Measurements from ENCODE around the gene CMTM8.

Gene CMTM8

GRCh38 chr3:32347343-32348125 lies 109.1 kb downstream of the CMTM8 start:
- DNase-seq = no peak

DNA sequence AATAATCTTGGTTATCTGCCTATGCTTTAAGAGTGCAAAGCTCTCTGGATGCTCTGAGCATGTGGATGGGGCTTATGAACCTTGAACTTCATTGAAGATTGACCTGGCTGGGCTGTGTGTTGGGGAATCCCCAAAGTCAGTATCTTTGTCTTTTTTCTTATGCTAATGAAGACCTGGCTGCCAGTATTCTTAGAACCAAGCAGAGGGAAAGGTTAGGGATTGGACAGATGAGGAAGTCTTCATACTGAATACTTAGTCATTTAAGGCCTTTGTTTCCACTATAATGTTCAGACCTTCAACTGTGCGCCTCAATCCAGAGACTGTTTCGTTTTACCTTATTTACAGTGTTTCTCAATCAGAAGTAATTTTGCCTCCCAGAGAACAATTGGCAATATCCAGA lies 110.7 kb downstream of the CMTM8 start:
- DNase-seq = no peak

DNA sequence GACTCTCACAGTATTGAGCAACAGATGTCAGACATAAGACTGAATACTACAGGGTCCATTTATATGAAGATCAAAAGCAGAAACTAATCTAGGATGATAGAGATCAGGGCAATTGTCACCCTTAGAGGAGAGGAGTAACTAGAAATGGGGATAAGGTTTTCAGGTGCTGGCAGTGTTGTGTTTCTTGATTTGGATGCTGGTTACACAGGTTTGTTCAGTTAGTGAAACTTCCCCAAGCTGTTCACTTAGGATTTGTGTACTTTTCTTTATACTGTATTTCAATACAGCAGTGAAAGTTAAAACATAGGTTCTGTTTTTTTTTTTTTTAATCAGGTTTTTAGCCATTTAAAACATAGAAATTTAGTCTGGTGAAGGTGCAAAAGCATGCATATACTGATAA lies 114.1 kb downstream of the CMTM8 start:
- DNase-seq = no peak

DNA sequence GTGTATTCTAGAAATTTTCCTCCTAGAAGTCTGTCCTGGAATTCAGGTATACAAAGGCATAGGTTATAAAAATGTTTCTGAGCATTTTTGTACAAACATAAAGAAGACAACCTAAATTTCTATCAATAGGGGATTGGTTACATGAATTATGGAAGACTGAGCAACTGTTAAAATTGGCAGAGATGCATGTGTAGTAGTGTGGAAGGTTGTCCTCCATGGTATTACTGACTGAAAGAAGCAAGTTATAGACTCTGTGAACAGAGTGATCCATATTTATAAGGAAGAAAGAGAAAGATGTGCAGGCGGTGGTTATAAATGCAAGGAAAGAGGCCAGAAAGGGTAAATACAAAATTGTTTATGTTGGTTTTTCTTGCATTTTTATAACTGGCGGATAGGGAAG lies 114.9 kb downstream of the CMTM8 start:
- no peak for DNase-seq

- peak; percentile 22 for DNase-seq
These were observed 115.9 kb downstream of the CMTM8 start for GRCh38 chr3:32354362-32354778.

DNA sequence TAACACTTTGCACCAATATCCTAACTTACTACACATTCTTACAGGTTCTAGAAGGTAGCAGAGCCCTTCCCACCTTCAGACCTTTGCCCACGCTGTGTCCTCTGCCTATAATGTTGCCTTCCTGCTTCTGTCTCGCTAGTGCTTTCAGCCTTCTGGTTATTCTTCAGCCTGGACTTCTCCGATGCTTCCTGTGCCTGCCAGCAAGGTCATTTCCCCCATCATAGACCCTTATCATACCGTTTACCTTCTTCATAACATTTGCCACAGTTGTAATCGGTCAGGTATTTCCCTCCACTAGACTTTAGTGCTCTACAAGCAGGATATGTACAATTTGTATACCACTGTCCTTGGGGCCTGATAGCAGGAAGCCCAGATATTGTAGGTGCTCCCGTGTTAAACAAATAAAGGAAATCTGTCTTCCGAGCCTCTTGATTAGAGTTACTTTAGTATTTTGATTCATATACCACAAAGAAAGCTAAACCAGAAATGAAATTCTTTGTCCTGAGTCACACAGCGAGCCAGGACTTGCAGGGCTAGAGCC lies 117.3 kb downstream of the CMTM8 start:
- DNase-seq = no peak

DNA sequence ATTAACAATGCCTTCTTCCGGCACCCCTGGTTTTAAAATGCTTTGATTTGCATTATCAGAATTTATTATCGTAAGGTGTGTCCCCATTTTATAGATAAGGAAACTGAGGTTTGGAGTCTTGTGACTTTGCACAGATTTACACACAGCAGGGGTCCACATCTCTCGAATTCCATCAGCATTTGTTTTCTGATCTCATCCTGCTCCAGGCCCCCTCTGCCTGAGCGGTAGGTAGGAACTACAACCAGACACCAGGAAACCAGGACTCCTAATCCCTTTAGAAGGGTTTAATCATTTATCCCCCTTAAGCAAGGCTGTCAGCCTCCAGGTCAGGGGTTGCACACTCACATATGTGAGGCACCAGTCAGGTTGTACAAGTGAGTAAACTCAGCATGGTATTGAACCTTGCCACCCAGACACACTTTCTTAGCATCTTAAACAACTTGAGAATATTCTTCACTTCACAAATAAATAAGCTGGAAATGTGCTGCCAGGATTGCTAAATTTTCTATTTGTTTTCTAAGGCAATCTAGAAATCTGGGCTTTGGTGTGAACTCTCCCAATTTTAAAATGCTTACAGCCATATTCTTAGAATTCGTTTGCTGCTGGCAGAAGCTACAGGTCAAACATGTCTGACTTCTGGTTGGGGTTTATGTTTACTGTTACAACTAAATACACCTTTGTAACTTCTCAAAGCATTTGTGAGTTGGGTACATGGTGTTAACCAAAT lies 121.4 kb downstream of the CMTM8 start:
- no peak for DNase-seq

DNA sequence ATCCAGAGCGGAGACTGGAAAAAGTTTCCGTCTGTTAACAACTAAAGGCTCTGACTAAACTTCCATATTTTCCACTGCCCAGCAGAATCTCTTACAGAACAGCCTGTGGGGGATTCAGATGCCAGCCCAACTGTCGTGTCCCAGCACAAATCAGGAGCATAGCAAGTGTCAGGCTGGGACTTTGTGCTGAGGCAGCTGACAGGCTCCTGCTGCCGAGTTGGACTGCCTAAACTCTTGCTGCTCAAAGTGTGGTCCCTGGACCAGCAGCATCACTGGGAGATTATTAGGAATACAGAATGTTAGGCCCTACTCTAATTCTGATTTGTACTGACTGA lies 122.0 kb downstream of the CMTM8 start:
- DNase-seq = no peak

DNA sequence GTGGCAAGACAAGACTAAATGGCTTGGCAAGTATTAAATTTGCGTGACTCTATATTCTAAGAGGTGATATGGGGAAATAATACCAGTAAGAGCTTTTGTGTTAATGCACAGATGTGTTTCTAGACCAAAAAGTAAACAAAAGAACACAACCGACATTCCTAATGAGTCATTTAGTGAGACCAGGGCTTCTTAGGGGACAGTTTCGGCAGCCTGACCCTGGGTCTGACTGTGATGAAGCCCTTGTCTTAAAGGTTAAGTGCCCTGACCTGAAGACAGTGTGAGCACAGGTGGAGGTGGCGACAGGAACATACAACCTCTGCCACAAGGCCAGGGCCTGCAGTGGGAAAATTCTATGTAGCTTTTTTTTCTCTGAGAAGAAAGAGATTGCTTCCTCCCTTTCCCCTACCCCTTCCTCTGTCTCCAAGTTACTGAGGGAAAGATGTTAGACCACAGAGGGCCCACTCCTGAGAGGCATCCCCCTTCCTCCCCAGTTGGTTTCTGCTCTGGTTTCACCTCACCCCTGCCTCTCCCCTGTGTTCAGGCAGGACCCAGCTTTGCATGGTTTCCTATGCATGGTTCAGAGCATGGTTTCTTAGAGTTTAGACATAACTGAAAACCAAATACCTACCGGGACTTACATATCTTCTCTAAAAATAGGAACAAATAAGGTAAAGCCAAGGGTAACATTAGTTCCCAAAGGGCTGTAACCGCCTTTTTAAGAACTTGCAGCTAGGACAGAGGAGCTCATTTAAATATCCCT lies 128.3 kb downstream of the CMTM8 start:
- DNase-seq = no peak

GRCh38 chr3:32367442-32367841 lies 129.0 kb downstream of the CMTM8 start:
- DNase-seq = no peak

- no peak for DNase-seq
These were observed 133.2 kb downstream of the CMTM8 start for GRCh38 chr3:32371461-32372212.

DNA sequence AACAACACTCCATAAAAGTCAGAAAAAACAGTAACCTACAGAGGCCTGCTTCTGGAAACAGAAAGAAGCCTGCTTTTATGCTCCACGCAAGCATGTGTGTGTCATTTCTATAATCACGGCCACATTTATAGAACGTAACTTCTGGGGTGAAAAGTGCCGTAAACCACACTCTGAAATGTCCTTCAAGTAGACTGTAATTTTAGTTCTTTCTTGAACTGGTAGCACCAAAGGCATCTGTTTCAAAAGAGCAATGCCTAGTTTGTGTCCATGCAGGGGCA lies 133.7 kb downstream of the CMTM8 start:
- DNase-seq = no peak

GRCh38 chr3:32373276-32373675 lies 134.8 kb downstream of the CMTM8 start:
- DNase-seq = peak; percentile 71

DNA sequence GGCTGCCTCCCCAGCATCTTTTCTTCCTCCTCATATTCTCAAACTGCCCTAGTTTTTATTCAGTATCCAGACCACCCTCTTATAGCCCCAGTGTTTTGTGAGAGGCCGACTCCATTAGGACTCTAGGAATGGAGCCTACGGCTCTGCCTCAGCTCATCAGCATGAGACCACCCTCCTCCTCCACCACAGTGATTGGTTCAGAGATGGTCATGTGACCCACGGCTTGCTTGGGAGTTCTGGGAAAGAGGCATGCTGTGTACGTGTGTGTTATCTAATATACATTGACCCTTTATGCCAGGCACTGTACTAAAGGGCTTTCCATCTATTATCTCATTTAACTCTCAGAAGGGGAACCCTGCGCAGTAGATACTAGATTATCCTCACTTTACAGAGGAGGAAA lies 135.4 kb downstream of the CMTM8 start:
- DNase-seq = no peak

GRCh38 chr3:32374788-32375595 lies 136.5 kb downstream of the CMTM8 start:
- DNase-seq = peak; percentile 27

- no peak for DNase-seq
These were observed 137.1 kb downstream of the CMTM8 start for GRCh38 chr3:32375596-32375930.

DNA sequence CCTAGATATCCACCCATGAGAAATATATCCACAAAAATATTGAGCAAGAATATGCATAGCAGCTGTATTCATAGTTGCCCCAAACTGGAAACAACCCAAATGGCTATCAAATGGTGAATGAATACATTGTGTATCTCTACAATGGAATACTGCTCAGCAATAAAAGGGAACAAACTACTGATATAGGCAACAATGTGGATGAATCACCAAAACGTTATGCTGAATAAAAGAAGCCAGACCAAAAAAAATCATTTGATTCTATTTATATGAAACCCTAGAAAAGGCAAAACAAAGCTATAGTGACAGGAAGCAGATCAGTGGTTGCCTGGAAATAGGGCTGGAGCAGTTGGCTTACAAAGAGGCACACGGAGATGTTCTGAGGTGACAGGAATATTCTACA lies 137.6 kb downstream of the CMTM8 start:
- no peak for DNase-seq

- no peak for DNase-seq
These were observed 141.5 kb downstream of the CMTM8 start for GRCh38 chr3:32379831-32380500.

GRCh38 chr3:32381922-32382321 lies 143.4 kb downstream of the CMTM8 start:
- no peak for DNase-seq

- no peak for DNase-seq
These were observed 144.7 kb downstream of the CMTM8 start for GRCh38 chr3:32383136-32383711.

DNA sequence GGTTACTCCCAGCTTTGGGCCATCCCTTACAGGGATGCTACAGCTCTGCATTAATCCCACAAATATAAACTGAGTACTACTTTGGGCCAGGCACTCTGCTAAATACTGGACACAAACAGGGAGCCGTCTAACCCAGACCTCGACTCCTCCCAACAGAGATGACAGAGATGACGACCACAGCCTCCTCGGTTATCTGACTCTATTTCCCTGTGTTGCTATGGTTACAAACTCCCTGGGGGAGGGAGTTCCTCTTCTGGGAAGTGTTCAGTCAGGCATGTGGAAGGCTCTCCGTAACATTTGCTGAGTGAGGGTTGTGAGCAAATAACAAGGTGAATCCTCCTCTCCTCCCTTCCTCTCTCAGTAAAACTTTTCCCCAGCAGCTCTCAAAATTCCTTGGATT lies 146.5 kb downstream of the CMTM8 start:
- DNase-seq = no peak

Measured in NCI-H1092 treated with DMSO at 0.1 percent for 48 hours (cell line).